NCI-H2227 (cell line): ENCODE results near the gene CTNNBIP1.

Source experiments
- DNase-seq: peaks from one replicate; lab custom pipeline; 2025; ENCODE audit not compliant: unreplicated experiment; lab: John Stamatoyannopoulos, UW

Gene CTNNBIP1

GRCh38 chr1:9858293-9859035, 51.6 kb downstream of the CTNNBIP1 start:
- DNase-seq = no peak

- no peak for DNase-seq
These were observed 54.9 kb downstream of the CTNNBIP1 start for GRCh38 chr1:9855186-9855585.

- no peak for DNase-seq
These were observed 56.8 kb downstream of the CTNNBIP1 start for GRCh38 chr1:9853249-9853595.

- DNase-seq = peak; percentile 44
These were observed 57.4 kb downstream of the CTNNBIP1 start for GRCh38 chr1:9852410-9853248.

GRCh38 chr1:9852004-9852403, 58.1 kb downstream of the CTNNBIP1 start:
- no peak for DNase-seq

GRCh38 chr1:9850442-9851162, 59.5 kb downstream of the CTNNBIP1 start:
- DNase-seq = no peak

- no peak for DNase-seq
These were observed 60.2 kb downstream of the CTNNBIP1 start for GRCh38 chr1:9849691-9850441.

GRCh38 chr1:9848022-9848421, 62.0 kb downstream of the CTNNBIP1 start:
- DNase-seq = no peak

GRCh38 chr1:9847269-9847668, 62.8 kb downstream of the CTNNBIP1 start:
- DNase-seq = no peak

GRCh38 chr1:9846611-9847171, 63.4 kb downstream of the CTNNBIP1 start:
- DNase-seq = no peak

- DNase-seq = no peak
These were observed 64.2 kb downstream of the CTNNBIP1 start for GRCh38 chr1:9845914-9846313.

GRCh38 chr1:9844756-9845155, 65.3 kb downstream of the CTNNBIP1 start:
- no peak for DNase-seq

GRCh38 chr1:9844106-9844505, 66.0 kb downstream of the CTNNBIP1 start:
- no peak for DNase-seq

GRCh38 chr1:9843576-9843945, 66.5 kb downstream of the CTNNBIP1 start:
- DNase-seq = no peak

- no peak for DNase-seq
These were observed 67.1 kb downstream of the CTNNBIP1 start for GRCh38 chr1:9842781-9843575.

GRCh38 chr1:9842073-9842711, 67.9 kb downstream of the CTNNBIP1 start:
- DNase-seq = peak; percentile 11

- DNase-seq = no peak
These were observed 68.6 kb downstream of the CTNNBIP1 start for GRCh38 chr1:9841460-9841859.

- no peak for DNase-seq
These were observed 69.9 kb downstream of the CTNNBIP1 start for GRCh38 chr1:9840176-9840575.

GRCh38 chr1:9838946-9839345, 71.1 kb downstream of the CTNNBIP1 start:
- DNase-seq = no peak

- DNase-seq = no peak
These were observed 73.5 kb downstream of the CTNNBIP1 start for GRCh38 chr1:9836632-9836960.
